HS-5 (cell line): Measurements from ENCODE around the gene DPP3.
A peak's percentile ranks its signal among the peaks of the same experiment; 100 is the strongest.

ENCODE experiments used
- DNase-seq: peaks from one replicate; pipeline ENCODE4 v3.0.0-alpha.2; 2012; ENCODE audit warnings: low read depth

The DPP3 gene

GRCh38 chr11:66465373-66466224 is 14.6 kb upstream of the DPP3 start:
- DNase-seq = no peak

GRCh38 chr11:66466225-66467033 is 13.8 kb upstream of the DPP3 start, which contains the start of gene PELI3:
TSS of gene PELI3 (plus strand) at chr11:66466905. CDS start at chr11:66468129, 1,224 bp downstream.
- peak; percentile 43 for DNase-seq

GRCh38 chr11:66467034-66467659 is 13.1 kb upstream of the DPP3 start:
- no peak for DNase-seq

GRCh38 chr11:66467756-66468155 is 12.5 kb upstream of the DPP3 start:
- DNase-seq = no peak

GRCh38 chr11:66468691-66469090 is 11.5 kb upstream of the DPP3 start:
- DNase-seq = no peak

- no peak for DNase-seq
These were observed 10.8 kb upstream of the DPP3 start for GRCh38 chr11:66469441-66469840.

GRCh38 chr11:66470015-66470414 is 10.2 kb upstream of the DPP3 start:
- no peak for DNase-seq

- DNase-seq = no peak
These were observed 9.1 kb upstream of the DPP3 start for GRCh38 chr11:66471142-66471541.

GRCh38 chr11:66472054-66472453 is 8.2 kb upstream of the DPP3 start:
- no peak for DNase-seq

GRCh38 chr11:66473167-66473566 is 7.1 kb upstream of the DPP3 start:
- DNase-seq = no peak

GRCh38 chr11:66473608-66474515 is 6.4 kb upstream of the DPP3 start:
- DNase-seq = no peak

- no peak for DNase-seq
These were observed 4.7 kb upstream of the DPP3 start for GRCh38 chr11:66475349-66476172.

- DNase-seq = no peak
These were observed 3.9 kb upstream of the DPP3 start for GRCh38 chr11:66476173-66476840.

GRCh38 chr11:66476841-66477251 is 3.4 kb upstream of the DPP3 start:
- DNase-seq = no peak

- DNase-seq = no peak
These were observed 2.7 kb upstream of the DPP3 start for GRCh38 chr11:66477263-66478201.

- DNase-seq = no peak
These were observed 1.4 kb upstream of the DPP3 start for GRCh38 chr11:66478729-66479393.

- peak; percentile 61 for DNase-seq
These were observed 679 bp upstream of the DPP3 start for GRCh38 chr11:66479394-66480116.
